Endothelial cell of umbilical vein (primary cell): ENCODE measurements around the gene ASRGL1. TPM values are rescaled to one million over a fixed set of nuclear protein-coding genes. Genes with fewer than 3 reads are reported as not detected.
"Not testable (repeated sequence)": the region's sequence is repeated elsewhere in the genome, so short reads cannot be mapped to it uniquely, and the experiment has no call there.

Experiments used
- BruUV-seq: library from RNA; stranded (reverse); fragments of 400-500 nt; replicated peaks from 2 replicates; lab custom pipeline; 2021; lab: Mats Ljungman, UMichigan
- CTCF ChIA-PET: fragments of 300-600, 350-600 bp; sonication (Branson Sonifier 250); formaldehyde crosslinking; loops from one replicate; lab custom pipeline; 2021; ENCODE audit warnings: antibody characterized with exemption, inconsistent platforms; lab: Charles Lee
- POLR2A ChIA-PET: fragments of 300-600, 350-600 bp; sonication (Branson Sonifier 250); formaldehyde crosslinking; loops from one replicate; lab custom pipeline; 2021; ENCODE audit warnings: antibody characterized with exemption, inconsistent platforms; lab: Charles Lee
- DNase-seq: peaks from one replicate; pipeline ENCODE4 v3.0.0-alpha.2; 2011; ENCODE audit warnings: low read depth, low spot score
- FAIRE-seq: peaks from 2 replicates; lab custom pipeline; 2011; peaks lifted over from hg19 to GRCh38; lab: Jason Lieb, UNC
- H2AFZ ChIP-seq: 2 replicates; pipeline ENCODE4 v1.6.0; 2012; ENCODE audit warnings: low read depth, low read length, control low read depth, inconsistent platforms
- H3K27ac ChIP-seq: 2 replicates; pipeline ENCODE4 v1.5.1; 2011; ENCODE audit warnings: low read depth, mild to moderate bottlenecking, control low read depth, low read length, moderate library complexity; ENCODE audit not compliant: insufficient read depth
- H3K27me3 ChIP-seq, 2 experiments: 2 replicates each; pipeline versions ENCODE4 v1.6.0 to v1.6.1; 2011; ENCODE audit warnings: low read length in 2 of 2, mixed read lengths in 1 of 2; ENCODE audit not compliant: control insufficient read depth in 2 of 2, insufficient read depth in 2 of 2
- H3K36me3 ChIP-seq, 2 experiments: 2 replicates in 1 of 2; 3 replicates in 1 of 2; pipeline ENCODE4 v1.5.1; 2011; ENCODE audit warnings: low read length in 2 of 2, mild to moderate bottlenecking in 1 of 2, moderate library complexity in 1 of 2; ENCODE audit not compliant: control insufficient read depth in 2 of 2, insufficient read depth in 2 of 2; ENCODE audit errors: extremely low read depth in 1 of 2
- H3K4me1 ChIP-seq: 3 replicates; pipeline ENCODE4 v1.5.1; 2011; ENCODE audit warnings: mild to moderate bottlenecking, low read length; ENCODE audit not compliant: control insufficient read depth, insufficient read depth; ENCODE audit errors: extremely low read depth
- H3K4me2 ChIP-seq: 2 replicates; pipeline ENCODE4 v1.6.1; 2011; ENCODE audit warnings: low read length, control low read depth, mixed read lengths; ENCODE audit not compliant: insufficient read depth
- H3K4me3 ChIP-seq, 3 experiments: fragments of 200-600 bp in 1 of 3; sonication (generic), shearing (Covaris generic) in 1 of 3; replicated peaks in 1 of 3; 2 replicates each; pipeline ENCODE4 v1.5.1; 2011 to 2016; ENCODE audit warnings: control low read depth in 3 of 3, low read length in 3 of 3, mild to moderate bottlenecking in 2 of 3, inconsistent platforms in 1 of 3, low read depth in 1 of 3, moderate library complexity in 1 of 3; ENCODE audit not compliant: insufficient read depth in 1 of 3
- H3K79me2 ChIP-seq: 2 replicates; pipeline ENCODE4 v1.6.0; 2012; ENCODE audit warnings: low read length, inconsistent platforms; ENCODE audit not compliant: control insufficient read depth, insufficient read depth
- H3K9ac ChIP-seq: replicated peaks from 2 replicates; pipeline ENCODE3; 2011; ENCODE audit warnings: low read length, control low read depth; ENCODE audit not compliant: insufficient read depth; ENCODE audit errors: extremely low read depth
- H3K9me1 ChIP-seq: replicated peaks from 3 replicates; pipeline ENCODE4 v1.6.0; 2011; ENCODE audit warnings: mild to moderate bottlenecking, low read length; ENCODE audit not compliant: control insufficient read depth, insufficient read depth; ENCODE audit errors: extremely low read depth
- H3K9me3 ChIP-seq: replicated peaks from 2 replicates; pipeline ENCODE4 v1.5.1; 2012; ENCODE audit warnings: low read length, inconsistent platforms; ENCODE audit not compliant: control insufficient read depth, insufficient read depth
- H4K20me1 ChIP-seq: replicated peaks from 2 replicates; pipeline ENCODE3; 2011; ENCODE audit warnings: mild to moderate bottlenecking, low read length; ENCODE audit not compliant: control insufficient read depth, insufficient read depth; ENCODE audit errors: extremely low read depth
- CTCF ChIP-seq, 2 donors: IDR thresholded peaks; 1 replicate in 1 of 2; 2 replicates in 1 of 2; pipeline ENCODE4 v1.5.1; 2011; ENCODE audit warnings: low read length in 2 of 2, mild to moderate bottlenecking in 2 of 2, moderate library complexity in 2 of 2, control low read depth in 1 of 2, inconsistent platforms in 1 of 2, low read depth in 1 of 2; ENCODE audit not compliant: insufficient read depth in 1 of 2; ENCODE audit errors: extremely low read depth in 1 of 2
- EZH2 ChIP-seq: IDR thresholded peaks from 2 replicates; pipeline ENCODE4 v1.6.1; 2012; ENCODE audit warnings: borderline replicate concordance, low read depth, mild to moderate bottlenecking, moderate library complexity, low read length, inconsistent platforms; ENCODE audit not compliant: severe bottlenecking
- FOS ChIP-seq: IDR thresholded peaks from 2 replicates; pipeline ENCODE4 v1.6.1; 2011; ENCODE audit warnings: mild to moderate bottlenecking, low read length, moderate library complexity, borderline replicate concordance; ENCODE audit not compliant: insufficient read depth
- GATA2 ChIP-seq: IDR thresholded peaks from 2 replicates; pipeline ENCODE4 v1.7.0; 2011; ENCODE audit warnings: low read depth, mild to moderate bottlenecking, moderate library complexity, mixed read lengths, low read length; ENCODE audit not compliant: insufficient read length, insufficient read depth
- JUN ChIP-seq: IDR thresholded peaks from 2 replicates; pipeline ENCODE4 v1.6.1; 2011; ENCODE audit warnings: borderline replicate concordance, low read depth; ENCODE audit not compliant: insufficient read length, insufficient read depth
- MYC ChIP-seq: IDR thresholded peaks from one replicate; pipeline ENCODE4 v1.6.1; 2011; ENCODE audit warnings: mild to moderate bottlenecking, low read depth, low read length
- POLR2A ChIP-seq: IDR thresholded peaks from 2 replicates; pipeline ENCODE4 v1.6.1; 2012; ENCODE audit warnings: low read depth, mild to moderate bottlenecking, control low read depth, low read length
- POLR2AphosphoS5 ChIP-seq: IDR thresholded peaks from 2 replicates; pipeline ENCODE4 v1.6.1; 2012; ENCODE audit warnings: low read depth, mild to moderate bottlenecking, control low read depth, low read length, moderate library complexity; ENCODE audit not compliant: insufficient read depth
- dilution Hi-C: fragments of 300-500 bp; cut with MboI; formaldehyde crosslinking; loops from one replicate; pipeline ENCODE4 v1.15.0; 2019; ENCODE audit warnings: low sequenced_read_pairs; ENCODE audit not compliant: extremely low pct_ligation_motif_present
- intact Hi-C: fragments of 100-400 bp; cut with micrococcal nuclease; formaldehyde crosslinking; loops from one replicate; pipeline ENCODE4 v1.10.0; 2022
- polyA plus RNA-seq, 4 experiments: library from polyadenylated mRNA; depleted of rRNA in 3 of 4; stranded (reverse) in 3 of 4; unstranded in 1 of 4; fragments of >200 nt; gene quantifications; 2 replicates each; pipeline versions ENCODE4 v1.2.1 to v1.2.3, GENCODE V29; 2011 to 2012; ENCODE audit warnings: missing spikeins in 1 of 4
- total RNA-seq: library from RNA; stranded (reverse); gene quantifications from 2 replicates; pipeline ENCODE4 v1.2.3, GENCODE V29; 2021
- TF ChIP-seq, protein P1 (sequence below): IDR thresholded peaks from 2 replicates; pipeline ENCODE4 v1.6.1; 2011; ENCODE audit not compliant: insufficient read depth, insufficient read length

ASRGL1 gene
- total and polyA plus RNA-seq, 2 donors (not counting 3 experiments of a cell fraction or from before 2014, with no cell fraction given) = 33.1 to 36.0 TPM

DNA sequence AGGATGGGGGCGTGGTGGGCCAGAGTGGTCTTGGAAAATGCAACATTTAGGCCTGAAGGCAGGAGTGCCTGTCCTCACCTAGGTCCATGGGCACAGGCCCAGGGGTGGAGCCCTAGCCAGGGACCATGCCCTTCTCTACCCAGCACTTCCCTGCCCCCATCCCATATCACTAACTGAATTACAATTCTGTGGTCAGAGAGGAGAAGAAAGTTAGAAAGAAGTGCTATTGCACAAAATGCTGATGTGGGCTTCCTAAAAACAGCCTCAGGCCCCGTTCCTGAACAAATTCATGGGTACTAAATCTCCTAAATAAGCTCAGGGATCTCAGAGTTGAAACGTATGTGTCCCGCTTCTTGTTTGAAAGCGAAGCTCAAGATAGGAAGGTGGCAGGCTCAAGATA lies 3.5 kb upstream of the ASRGL1 start:
- H3K79me2 ChIP-seq = no peaks in the 10 kb centered on the region
- H3K27ac ChIP-seq = no peak overlapping the region
- no peaks in the 10 kb centered on the region for H3K9me1 ChIP-seq
- no peak overlapping the region for H3K9ac ChIP-seq
- no peaks in the 10 kb centered on the region for H3K9me3 ChIP-seq
- no peak overlapping the region for H2AFZ ChIP-seq
- FAIRE-seq (no peak), DNase-seq (no peak)
- intact Hi-C loops (no loop called here), dilution Hi-C loops (no loop called here)
- no peak overlapping the region for H3K4me2 ChIP-seq
- TF ChIP-seq CTCF (IDR thresholded peaks at IDR 0.05; ENCODE audit: extremely low read depth in 1 of 2, insufficient read depth in 1 of 2, low read depth in 1 of 2, low read length in 2 of 2) = no peak
- TF ChIP-seq POLR2A = no peak
- no peak for TF ChIP-seq GATA2
- TF ChIP-seq, protein P1, sequence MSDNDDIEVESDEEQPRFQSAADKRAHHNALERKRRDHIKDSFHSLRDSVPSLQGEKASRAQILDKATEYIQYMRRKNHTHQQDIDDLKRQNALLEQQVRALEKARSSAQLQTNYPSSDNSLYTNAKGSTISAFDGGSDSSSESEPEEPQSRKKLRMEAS = no peak
- no peak for TF ChIP-seq FOS
- no peak for TF ChIP-seq MYC
- no peak for TF ChIP-seq POLR2AphosphoS5
- no peak for TF ChIP-seq EZH2
- TF ChIP-seq JUN = no peak
- no TSS peak for BruUV-seq
- peaks cover 6% of the 10 kb centered on the region for H3K4me1 ChIP-seq
- no peak overlapping the region for H3K4me3 ChIP-seq
- ChIA-PET CTCF (interaction anchor here (1.2 to 1.4 kb wide), 3 partner anchors 23 to 162 kb away, joined by 3 to 5 read pairs (median 4); no protein-coding TSS in a partner anchor), POLR2A (no interaction called here)
- H3K36me3 ChIP-seq = no peaks in the 10 kb centered on the region
- no peaks in the 10 kb centered on the region for H4K20me1 ChIP-seq
- H3K27me3 ChIP-seq = peaks cover 5 to 27% of the 10 kb centered on the region in 2 experiments

DNA sequence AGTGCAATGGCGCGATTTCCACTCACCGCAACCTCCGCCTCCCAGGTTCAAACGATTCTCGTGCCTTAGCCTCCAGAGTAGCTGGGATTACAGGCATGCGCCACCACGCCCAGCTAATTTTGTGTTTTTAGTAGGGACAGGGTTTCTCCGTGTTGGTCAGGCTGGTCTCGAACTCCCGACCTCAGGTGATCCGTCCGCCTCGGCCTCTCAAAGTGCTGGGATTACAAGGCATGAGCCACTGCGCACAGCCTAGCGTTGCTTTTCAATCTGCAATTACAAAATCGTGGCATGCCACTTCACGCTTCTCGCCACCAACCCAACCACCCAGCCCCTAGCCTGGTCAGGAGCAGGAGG lies 322 bp upstream of the ASRGL1 start:
- intact Hi-C loops, BruUV-seq, H3K36me3 ChIP-seq, POLR2A ChIA-PET, H3K9me1 ChIP-seq, H3K9ac ChIP-seq, H3K79me2 ChIP-seq, FAIRE-seq, H4K20me1 ChIP-seq, DNase-seq, H3K9me3 ChIP-seq, H3K27ac ChIP-seq, dilution Hi-C loops: not testable (repeated sequence)
- peaks cover 5 to 21% of the 10 kb centered on the region in 2 experiments for H3K27me3 ChIP-seq
- CTCF ChIA-PET = interaction anchor here (1.0 to 1.5 kb wide), 3 partner anchors 19 to 120 kb away, joined by 3 to 6 read pairs (median 4); no protein-coding TSS in a partner anchor
- H3K4me3 ChIP-seq = peak overlapping the region in 2 of 3 experiments; percentile 62
- peak overlapping the region; percentile 64 for H3K4me2 ChIP-seq
- peaks cover 28% of the 10 kb centered on the region for H3K4me1 ChIP-seq
- H2AFZ ChIP-seq = peak overlapping the region; percentile 86
